HUES6 (cell line): ENCODE data around the gene TAF1.
"Not testable (repeated sequence)": the region's sequence is repeated elsewhere in the genome, so short reads cannot be mapped to it uniquely, and the experiment has no call there.

ENCODE experiments used
- H3K27ac ChIP-seq: 2 replicates; pipeline ENCODE4 v1.7.0; 2013; ENCODE audit warnings: low read depth, mild to moderate bottlenecking, low read length, inconsistent platforms
- H3K27me3 ChIP-seq: 2 replicates; pipeline ENCODE4 v1.6.1; 2013; ENCODE audit warnings: low read length; ENCODE audit not compliant: control insufficient read depth, insufficient read depth
- H3K36me3 ChIP-seq: 2 replicates; pipeline ENCODE4 v1.6.1; 2013; ENCODE audit warnings: low read length; ENCODE audit not compliant: control insufficient read depth, insufficient read depth
- H3K4me1 ChIP-seq: 2 replicates; pipeline ENCODE4 v1.6.1; 2013; ENCODE audit warnings: low read length; ENCODE audit not compliant: control insufficient read depth, insufficient read depth
- H3K4me3 ChIP-seq: 2 replicates; pipeline ENCODE4 v1.5.1; 2013; ENCODE audit warnings: low read depth, low read length
- H3K9ac ChIP-seq: one replicate; pipeline ENCODE4 v1.6.1; 2013; ENCODE audit warnings: mild to moderate bottlenecking, low read length
- H3K9me3 ChIP-seq: 2 replicates; pipeline ENCODE4 v1.6.1; 2013; ENCODE audit warnings: low read depth, low read length; ENCODE audit not compliant: control insufficient read depth, insufficient read depth

The TAF1 gene

DNA sequence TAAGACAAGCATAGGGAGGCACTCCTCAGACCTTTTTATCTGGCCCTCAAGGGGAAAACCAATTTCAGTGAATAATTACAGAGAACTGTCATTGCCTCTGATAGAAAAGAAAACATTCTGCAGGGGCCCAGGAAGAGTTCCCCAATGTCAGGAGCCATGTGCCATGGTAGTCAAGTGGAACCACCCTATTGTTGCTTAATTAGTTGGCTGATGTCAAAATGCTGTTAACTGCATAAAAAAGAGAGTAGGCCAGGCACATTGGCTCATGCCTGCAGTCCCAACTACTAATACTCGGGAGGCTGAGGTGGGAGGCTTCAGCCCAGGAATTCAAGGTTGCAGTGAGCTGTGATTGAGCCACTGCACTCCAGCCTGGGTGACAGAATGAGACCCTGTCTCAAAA, 138.2 kb downstream of the TAF1 start:
- no peaks in the 10 kb centered on the region for H3K27me3 ChIP-seq
- H3K9ac ChIP-seq: no peak overlapping the region
- no peak overlapping the region for H3K27ac ChIP-seq
- H3K4me1 ChIP-seq: no peaks in the 10 kb centered on the region
- H3K4me3 ChIP-seq: no peak overlapping the region
- H3K9me3 ChIP-seq: peaks cover 8% of the 10 kb centered on the region; the same call in 1 of the 2 replicates
- no peaks in the 10 kb centered on the region for H3K36me3 ChIP-seq

DNA sequence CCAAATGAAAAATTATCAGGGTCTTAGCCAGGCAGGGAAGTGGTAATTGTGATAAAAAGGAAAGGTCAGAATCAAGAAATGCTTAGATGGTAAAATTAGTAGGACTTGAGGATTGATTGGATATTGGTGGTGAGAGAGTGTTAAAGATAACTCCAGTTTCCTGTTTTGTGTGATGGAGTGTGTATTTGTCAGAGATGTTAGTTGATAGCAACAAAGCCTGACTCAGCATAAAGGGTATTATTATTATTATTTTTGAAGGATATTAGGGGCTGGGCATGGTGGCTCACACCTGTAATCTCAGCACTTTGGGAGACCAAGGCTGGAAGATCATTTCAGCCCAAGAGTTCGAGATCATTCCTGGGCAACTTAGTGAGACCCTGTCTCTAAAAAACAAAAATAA, 143.1 kb downstream of the TAF1 start:
- Histone ChIP-seq H3K36me3 (no peaks in the 10 kb centered on the region), H3K9me3 (peaks cover 6% of the 10 kb centered on the region; the same call in 1 of the 2 replicates), H3K27me3 (no peaks in the 10 kb centered on the region), H3K4me1 (no peaks in the 10 kb centered on the region), H3K27ac (no peak overlapping the region), H3K9ac (no peak overlapping the region), H3K4me3 (no peak overlapping the region)

DNA sequence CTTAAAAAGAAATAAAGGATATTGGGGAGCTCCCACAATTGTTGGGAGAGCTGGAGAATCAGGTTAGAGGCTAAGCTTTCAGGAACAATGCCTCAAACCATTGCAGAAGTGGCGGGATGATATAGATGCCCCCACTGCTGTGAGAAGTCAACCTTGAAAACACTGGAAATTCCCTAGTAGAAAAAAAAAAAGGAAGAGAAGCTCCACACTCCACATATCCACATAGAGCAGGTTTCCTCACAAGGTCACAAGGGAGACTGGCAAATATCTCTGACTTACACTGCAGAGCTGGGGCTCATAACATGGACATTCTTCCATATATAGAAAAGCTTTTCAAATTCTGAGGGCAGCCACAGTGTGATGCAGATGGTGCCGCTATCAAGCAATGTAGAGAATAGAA, 144.0 kb downstream of the TAF1 start:
- no peaks in the 10 kb centered on the region for H3K36me3 ChIP-seq
- no peak overlapping the region for H3K9ac ChIP-seq
- no peak overlapping the region for H3K27ac ChIP-seq
- no peaks in the 10 kb centered on the region; the same call in 1 of the 2 replicates for H3K4me1 ChIP-seq
- no peaks in the 10 kb centered on the region for H3K27me3 ChIP-seq
- H3K9me3 ChIP-seq: peaks cover 10% of the 10 kb centered on the region; the same call in 1 of the 2 replicates
- no peak overlapping the region for H3K4me3 ChIP-seq

DNA sequence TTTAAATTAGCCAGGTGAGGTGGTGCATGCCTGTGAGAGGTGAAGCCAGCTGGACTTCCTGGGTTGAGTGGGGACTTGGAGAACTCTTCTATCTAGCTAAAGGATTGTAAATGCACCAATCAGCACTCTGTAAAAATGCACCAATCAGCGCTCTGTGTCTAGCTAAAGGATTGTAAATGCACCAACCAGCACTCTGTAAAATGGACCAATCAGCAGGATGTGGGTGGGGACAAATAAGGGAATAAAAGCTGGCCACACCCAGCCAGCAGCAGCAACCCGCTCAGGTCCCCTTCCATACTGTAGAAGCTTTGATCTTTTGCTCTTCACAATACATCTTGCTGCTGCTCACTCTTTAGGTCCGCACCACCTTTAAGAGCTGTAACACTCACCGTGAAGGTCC, 147.6 kb downstream of the TAF1 start:
- H3K9ac ChIP-seq, H3K27ac ChIP-seq, H3K4me3 ChIP-seq, H3K4me1 ChIP-seq, H3K36me3 ChIP-seq, H3K27me3 ChIP-seq: not testable (repeated sequence)
- peaks cover 10% of the 10 kb centered on the region; the same call in 1 of the 2 replicates for H3K9me3 ChIP-seq

DNA sequence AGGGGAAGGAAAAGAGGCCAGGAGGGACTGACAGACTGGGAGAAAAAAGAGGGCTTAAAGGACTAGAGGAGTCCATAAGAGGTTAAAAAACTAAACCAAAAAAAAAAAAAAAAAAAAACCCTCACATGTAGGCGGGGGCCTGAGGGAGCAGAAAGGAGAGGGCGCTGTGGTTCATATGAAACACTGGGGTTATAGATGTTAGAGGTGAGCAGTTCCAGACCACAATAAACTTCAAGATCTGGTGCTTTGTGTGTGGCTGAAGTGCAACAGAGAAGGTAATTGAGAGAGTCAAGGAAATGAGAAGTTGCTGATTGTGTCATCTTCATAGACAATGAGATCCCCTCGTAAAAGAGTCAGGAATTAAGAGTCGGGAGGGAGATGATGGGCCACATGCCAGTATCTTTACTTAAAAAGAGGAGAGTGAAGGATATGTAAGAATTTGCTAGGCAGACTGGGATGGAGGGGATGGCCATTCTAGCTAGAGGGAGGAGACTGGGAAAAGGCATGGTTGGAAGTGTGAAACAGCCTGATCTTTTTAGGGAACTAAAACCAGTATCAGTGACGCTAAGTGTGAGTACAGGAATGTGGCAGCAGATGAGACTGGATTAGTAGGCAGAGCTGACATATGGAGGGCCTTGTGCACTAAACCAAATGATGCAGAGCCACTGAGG, 148.3 kb downstream of the TAF1 start:
- H3K9me3 ChIP-seq: peaks cover 10% of the 10 kb centered on the region; the same call in 1 of the 2 replicates
- H3K27me3 ChIP-seq: no peaks in the 10 kb centered on the region
- no peak overlapping the region for H3K9ac ChIP-seq
- H3K4me1 ChIP-seq: no peaks in the 10 kb centered on the region; the same call in 1 of the 2 replicates
- H3K27ac ChIP-seq: no peak overlapping the region
- no peaks in the 10 kb centered on the region for H3K36me3 ChIP-seq
- no peak overlapping the region for H3K4me3 ChIP-seq

DNA sequence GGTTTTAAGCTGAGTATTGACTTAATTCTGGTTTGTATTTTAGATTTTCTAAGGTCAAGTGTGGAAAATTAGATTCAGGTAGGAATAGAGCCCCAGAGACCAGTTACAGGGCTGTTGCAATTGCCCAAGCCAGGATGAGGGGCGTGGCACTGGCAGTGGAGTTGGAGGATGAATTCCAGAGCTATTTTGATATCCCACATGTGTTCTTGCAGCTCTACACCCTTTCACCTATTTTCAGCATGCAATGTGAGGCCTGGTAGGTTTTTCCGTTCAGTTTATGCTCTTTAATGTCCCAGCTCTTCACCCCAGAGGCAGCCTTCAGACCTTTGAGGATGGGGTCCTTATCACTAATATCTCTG, 148.9 kb downstream of the TAF1 start:
- Histone ChIP-seq H3K27ac (no peak overlapping the region), H3K9ac (no peak overlapping the region), H3K36me3 (no peaks in the 10 kb centered on the region), H3K4me1 (no peaks in the 10 kb centered on the region; the same call in 1 of the 2 replicates), H3K9me3 (peaks cover 10% of the 10 kb centered on the region; the same call in 1 of the 2 replicates), H3K27me3 (no peaks in the 10 kb centered on the region), H3K4me3 (no peak overlapping the region)
